GM12878 (cell line): Measurements from ENCODE around the gene MEIS2.

Experiments
- CEBPB ChIP-seq, 2 experiments: fragments of 150-350 bp in 1 of 2; IDR thresholded peaks; 2 replicates each; pipeline ENCODE4 v1.6.1; 2012 to 2014; ENCODE audit warnings: low read depth in 2 of 2, low read length in 2 of 2, borderline replicate concordance in 1 of 2, inconsistent platforms in 1 of 2
- CREB1 ChIP-seq: IDR thresholded peaks from 2 replicates; pipeline ENCODE4 v1.6.1; 2012; ENCODE audit warnings: low read depth, mild to moderate bottlenecking, inconsistent platforms
- EP300 ChIP-seq, 2 experiments: fragments of 150-350 bp in 1 of 2; IDR thresholded peaks; 2 replicates each; pipeline ENCODE4 v1.6.1; 2011 to 2012; ENCODE audit warnings: low read depth in 2 of 2, low read length in 2 of 2, borderline replicate concordance in 1 of 2, improper control_type of control experiment in 1 of 2, inconsistent platforms in 1 of 2; ENCODE audit not compliant: control insufficient read depth in 1 of 2
- ETV6 ChIP-seq, 2 experiments: fragments of 450-650 bp in 1 of 2; IDR thresholded peaks in 1 of 2; conservative IDR thresholded peaks in 1 of 2; 2 replicates each; pipeline ENCODE4 v1.6.1; 2014; ENCODE audit warnings: antibody characterized with exemption in 1 of 2, borderline replicate concordance in 1 of 2, low read depth in 1 of 2, mild to moderate bottlenecking in 1 of 2, moderate library complexity in 1 of 2
- EZH2 ChIP-seq: IDR thresholded peaks from 2 replicates; pipeline ENCODE4 v1.6.1; 2012; ENCODE audit warnings: low read depth, mild to moderate bottlenecking, control low read depth, inconsistent platforms, low read length, borderline replicate concordance; ENCODE audit not compliant: control insufficient read depth
- GABPA ChIP-seq: IDR thresholded peaks from 2 replicates; pipeline ENCODE4 v1.6.1; 2014; ENCODE audit warnings: antibody characterized with exemption, low read depth, mild to moderate bottlenecking, inconsistent platforms
- POLR2A ChIP-seq: IDR thresholded peaks from 2 replicates; pipeline ENCODE4 v1.6.1; 2011; ENCODE audit warnings: low read depth, mild to moderate bottlenecking, low read length
- RAD51 ChIP-seq: fragments of 450-650 bp; IDR thresholded peaks from 2 replicates; pipeline ENCODE4 v1.6.1; 2016; ENCODE audit warnings: moderate library complexity, mild to moderate bottlenecking, inconsistent platforms
- WRNIP1 ChIP-seq: IDR thresholded peaks from 2 replicates; pipeline ENCODE4 v1.6.1; 2011; ENCODE audit warnings: low read depth, low read length, improper control_type of control experiment, borderline replicate concordance
- TF ChIP-seq, protein P1 (sequence below): IDR thresholded peaks from 2 replicates; pipeline ENCODE4 v1.6.1; 2011; ENCODE audit warnings: low read depth, low read length, improper control_type of control experiment, borderline replicate concordance
- TF ChIP-seq, protein P2 (sequence below), 3 experiments: IDR thresholded peaks in 2 of 3; conservative IDR thresholded peaks in 1 of 3; 2 replicates each; pipeline ENCODE4 v1.5.1; 2011; ENCODE audit warnings: low read depth in 3 of 3, low read length in 3 of 3, mild to moderate bottlenecking in 3 of 3, control low read depth in 2 of 3, moderate library complexity in 2 of 3, inconsistent platforms in 1 of 3, mixed read lengths in 1 of 3; ENCODE audit not compliant: control insufficient read depth in 2 of 3, insufficient read depth in 1 of 3; ENCODE audit errors: extremely low read depth in 1 of 3

- TF ChIP-seq CEBPB (IDR thresholded peaks at IDR 0.05; ENCODE audit: borderline replicate concordance in 1 of 2, low read depth in 2 of 2, low read length in 2 of 2): no peak
- no peak for TF ChIP-seq POLR2A
- TF ChIP-seq, protein P1, sequence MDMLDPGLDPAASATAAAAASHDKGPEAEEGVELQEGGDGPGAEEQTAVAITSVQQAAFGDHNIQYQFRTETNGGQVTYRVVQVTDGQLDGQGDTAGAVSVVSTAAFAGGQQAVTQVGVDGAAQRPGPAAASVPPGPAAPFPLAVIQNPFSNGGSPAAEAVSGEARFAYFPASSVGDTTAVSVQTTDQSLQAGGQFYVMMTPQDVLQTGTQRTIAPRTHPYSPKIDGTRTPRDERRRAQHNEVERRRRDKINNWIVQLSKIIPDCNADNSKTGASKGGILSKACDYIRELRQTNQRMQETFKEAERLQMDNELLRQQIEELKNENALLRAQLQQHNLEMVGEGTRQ: no peak
- no peak for TF ChIP-seq RAD51
- TF ChIP-seq, protein P2, sequence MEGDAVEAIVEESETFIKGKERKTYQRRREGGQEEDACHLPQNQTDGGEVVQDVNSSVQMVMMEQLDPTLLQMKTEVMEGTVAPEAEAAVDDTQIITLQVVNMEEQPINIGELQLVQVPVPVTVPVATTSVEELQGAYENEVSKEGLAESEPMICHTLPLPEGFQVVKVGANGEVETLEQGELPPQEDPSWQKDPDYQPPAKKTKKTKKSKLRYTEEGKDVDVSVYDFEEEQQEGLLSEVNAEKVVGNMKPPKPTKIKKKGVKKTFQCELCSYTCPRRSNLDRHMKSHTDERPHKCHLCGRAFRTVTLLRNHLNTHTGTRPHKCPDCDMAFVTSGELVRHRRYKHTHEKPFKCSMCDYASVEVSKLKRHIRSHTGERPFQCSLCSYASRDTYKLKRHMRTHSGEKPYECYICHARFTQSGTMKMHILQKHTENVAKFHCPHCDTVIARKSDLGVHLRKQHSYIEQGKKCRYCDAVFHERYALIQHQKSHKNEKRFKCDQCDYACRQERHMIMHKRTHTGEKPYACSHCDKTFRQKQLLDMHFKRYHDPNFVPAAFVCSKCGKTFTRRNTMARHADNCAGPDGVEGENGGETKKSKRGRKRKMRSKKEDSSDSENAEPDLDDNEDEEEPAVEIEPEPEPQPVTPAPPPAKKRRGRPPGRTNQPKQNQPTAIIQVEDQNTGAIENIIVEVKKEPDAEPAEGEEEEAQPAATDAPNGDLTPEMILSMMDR (IDR thresholded peaks at IDR 0.05 in 2 of 3, conservative IDR thresholded peaks at IDR 0.05 in 1 of 3; ENCODE audit: control insufficient read depth in 2 of 3, extremely low read depth in 1 of 3, insufficient read depth in 1 of 3, low read depth in 3 of 3, low read length in 3 of 3): no peak
- no peak for TF ChIP-seq ETV6 (conservative IDR thresholded peaks at IDR 0.05 in 1 of 2, IDR thresholded peaks at IDR 0.05 in 1 of 2; ENCODE audit: borderline replicate concordance in 1 of 2, low read depth in 1 of 2)
- TF ChIP-seq WRNIP1: no peak
- no peak for TF ChIP-seq GABPA
- no peak for TF ChIP-seq EZH2
- no peak for TF ChIP-seq CREB1
- TF ChIP-seq EP300 (IDR thresholded peaks at IDR 0.05; ENCODE audit: borderline replicate concordance in 1 of 2, control insufficient read depth in 1 of 2, low read depth in 2 of 2, low read length in 2 of 2): no peak
Observed at GRCh38 chr15:36908991-36909390, 191.4 kb downstream of the MEIS2 start.
